ENCODE results near the gene PRMT7. TPM values are rescaled to one million over a fixed set of nuclear protein-coding genes. Genes with fewer than 3 reads are reported as not detected.

Gene PRMT7
- total RNA-seq, 1 experiment from 2014 or later: 33.1 TPM

GRCh38 chr16:68389006-68389405 is 78.2 kb downstream of the PRMT7 start:
- ATAC-seq: no peak

GRCh38 chr16:68389750-68390371 is 79.0 kb downstream of the PRMT7 start:
- ChIA-PET CTCF (no interaction called here), POLR2A (no interaction called here)
- in situ Hi-C loops (cut with HindIII; ENCODE audit: low pct_unique_long_range_greater_than_20kb, low sequenced_read_pairs) (no loop called here), intact Hi-C loops (cut with micrococcal nuclease; ENCODE audit: unreplicated experiment) (no loop called here)
- no peak for ATAC-seq
- no peak for DNase-seq (ENCODE audit: low read depth, low spot score)
- Histone ChIP-seq H3K27me3 (ENCODE audit: control insufficient read depth, insufficient read depth, low read length) (no peaks in the 10 kb centered on the region), H3K36me3 (ENCODE audit: control insufficient read depth, insufficient read depth, low read length) (no peaks in the 10 kb centered on the region), H3K4me3 (ENCODE audit: low read depth in 2 of 2, low read length in 2 of 2) (no peak overlapping the region), H3K4me1 (ENCODE audit: control insufficient read depth, insufficient read depth, low read length) (no peaks in the 10 kb centered on the region), H3K27ac (ENCODE audit: low read length) (no peak overlapping the region), H3K9me3 (ENCODE audit: control insufficient read depth, insufficient read depth, low read depth, low read length) (no peaks in the 10 kb centered on the region)
- TF ChIP-seq SIN3A (IDR thresholded peaks at IDR 0.05; ENCODE audit: borderline replicate concordance, insufficient read depth, low read depth, low read length) (no peak), TCF7L2 (IDR thresholded peaks at IDR 0.05; ENCODE audit: low read depth, low read length) (no peak), POLR2AphosphoS5 (IDR thresholded peaks at IDR 0.05; ENCODE audit: low read depth, low read length) (no peak), REST (IDR thresholded peaks at IDR 0.05; ENCODE audit: insufficient read depth in 1 of 2, low read depth in 2 of 2, low read length in 1 of 2) (no peak), CTCF (IDR thresholded peaks at IDR 0.05) (no peak)
- BruUV-seq (replicated peaks): no TSS peak

More at GRCh38 chr16:68389006-68389405, 78.2 kb downstream of the PRMT7 start:
- ChIA-PET CTCF (no interaction called here), POLR2A (no interaction called here)
- DNase-seq (ENCODE audit: low read depth, low spot score): no peak
- intact Hi-C loops (cut with micrococcal nuclease; ENCODE audit: unreplicated experiment): no loop called here
- Histone ChIP-seq H3K27me3 (ENCODE audit: control insufficient read depth, insufficient read depth, low read length) (no peaks in the 10 kb centered on the region), H3K27ac (ENCODE audit: low read length) (no peak overlapping the region), H3K4me3 (ENCODE audit: low read depth in 2 of 2, low read length in 2 of 2) (no peak overlapping the region), H3K36me3 (ENCODE audit: control insufficient read depth, insufficient read depth, low read length) (no peaks in the 10 kb centered on the region), H3K9me3 (ENCODE audit: control insufficient read depth, insufficient read depth, low read depth, low read length) (no peaks in the 10 kb centered on the region), H3K4me1 (ENCODE audit: control insufficient read depth, insufficient read depth, low read length) (no peaks in the 10 kb centered on the region)
- in situ Hi-C loops (cut with HindIII; ENCODE audit: low pct_unique_long_range_greater_than_20kb, low sequenced_read_pairs): no loop called here
- BruUV-seq (replicated peaks): no TSS peak
- TF ChIP-seq TCF7L2 (IDR thresholded peaks at IDR 0.05; ENCODE audit: low read depth, low read length): no peak
- TF ChIP-seq SIN3A (IDR thresholded peaks at IDR 0.05; ENCODE audit: borderline replicate concordance, insufficient read depth, low read depth, low read length): no peak
- TF ChIP-seq REST (IDR thresholded peaks at IDR 0.05; ENCODE audit: insufficient read depth in 1 of 2, low read depth in 2 of 2, low read length in 1 of 2): no peak
- TF ChIP-seq POLR2AphosphoS5 (IDR thresholded peaks at IDR 0.05; ENCODE audit: low read depth, low read length): no peak
- TF ChIP-seq CTCF (IDR thresholded peaks at IDR 0.05): no peak

Measured in Panc1 (cell line).